PC-9 (cell line): ENCODE results near the gene ADGRG4. TPM values are rescaled to one million over a fixed set of nuclear protein-coding genes. Genes with fewer than 3 reads are reported as not detected.

ENCODE experiments used
- BruUV-seq: library from RNA; stranded (reverse); fragments of 400-500 nt; replicated peaks from 2 replicates; lab custom pipeline; 2021; lab: Mats Ljungman, UMichigan
- CTCF ChIA-PET: fragments of 300-600 bp; sonication (Branson Sonifier 250); formaldehyde crosslinking; loops from one replicate; lab custom pipeline; 2022; ENCODE audit warnings: antibody characterized with exemption; lab: Charles Lee
- POLR2A ChIA-PET: fragments of 300-600 bp; sonication (Branson Sonifier 250); formaldehyde crosslinking; loops from one replicate; lab custom pipeline; 2022; ENCODE audit warnings: antibody characterized with exemption; ENCODE audit not compliant: unreplicated experiment; lab: Charles Lee
- DNase-seq, 2 experiments: peaks; one replicate each; pipeline versions ENCODE4 v3.0.0 to v3.0.0-alpha.2; 2015 to 2022; ENCODE audit warnings: mixed read lengths in 1 of 2
- H2AFZ ChIP-seq: fragments of 200-600 bp; sonication (generic); 2 replicates; pipeline ENCODE4 v1.8.1; 2017; ENCODE audit warnings: antibody characterized with exemption
- H3F3A ChIP-seq: fragments of 200-600 bp; sonication (generic); 2 replicates; pipeline ENCODE4 v1.8.1; 2017; ENCODE audit warnings: antibody characterized with exemption, mild to moderate bottlenecking, low read depth; ENCODE audit not compliant: insufficient read depth
- H3K27ac ChIP-seq: fragments of 200-600 bp; sonication (generic); 2 replicates; pipeline ENCODE4 v1.6.1; 2016; ENCODE audit warnings: mixed run types
- H3K27me3 ChIP-seq: fragments of 200-600 bp; sonication (generic); 2 replicates; pipeline ENCODE4 v1.6.1; 2016; ENCODE audit warnings: low read depth, mixed run types; ENCODE audit not compliant: insufficient read depth
- H3K36me3 ChIP-seq: fragments of 200-600 bp; sonication (generic); 2 replicates; pipeline ENCODE4 v1.6.1; 2016; ENCODE audit warnings: low read depth, mixed run types
- H3K4me1 ChIP-seq: fragments of 200-600 bp; sonication (generic); replicated peaks from 2 replicates; pipeline ENCODE4 v1.6.1; 2016; ENCODE audit warnings: mixed run types; ENCODE audit not compliant: insufficient read depth
- H3K4me2 ChIP-seq: fragments of 200-600 bp; sonication (generic); 2 replicates; pipeline ENCODE4 v1.6.1; 2017; ENCODE audit warnings: mixed run types
- H3K4me3 ChIP-seq: fragments of 200-600 bp; sonication (generic); 2 replicates; pipeline ENCODE4 v1.6.1; 2016; ENCODE audit warnings: mixed run types
- H3K79me2 ChIP-seq: fragments of 200-600 bp; sonication (generic); 2 replicates; pipeline ENCODE4 v1.6.1; 2017; ENCODE audit warnings: low read depth, mixed run types
- H3K9me2 ChIP-seq: fragments of 200-600 bp; sonication (generic); 2 replicates; pipeline ENCODE4 v1.8.1; 2017; ENCODE audit warnings: mild to moderate bottlenecking; ENCODE audit not compliant: insufficient read depth
- H3K9me3 ChIP-seq: fragments of 200-600 bp; sonication (generic); 2 replicates; pipeline ENCODE4 v1.8.1; 2016; ENCODE audit warnings: low read depth; ENCODE audit not compliant: insufficient read depth
- H4K20me1 ChIP-seq: fragments of 200-600 bp; sonication (generic); 2 replicates; pipeline ENCODE4 v1.8.1; 2017; ENCODE audit not compliant: insufficient read depth
- CTCF ChIP-seq: fragments of 200-600 bp; sonication (generic); conservative IDR thresholded peaks from 2 replicates; pipeline ENCODE4 v1.6.1; 2017; ENCODE audit warnings: mixed run types, antibody characterized with exemption, mild to moderate bottlenecking, moderate library complexity
- EZH2 ChIP-seq: fragments of 200-600 bp; sonication (generic); IDR thresholded peaks from 2 replicates; pipeline ENCODE4 v1.8.0; 2017; ENCODE audit warnings: antibody characterized with exemption, low read depth
- intact Hi-C: fragments of 100-400 bp; cut with micrococcal nuclease; formaldehyde crosslinking; loops from one replicate; pipeline ENCODE4 v1.10.0; 2022; ENCODE audit not compliant: unreplicated experiment
- total RNA-seq: library from RNA; stranded (reverse); gene quantifications from 2 replicates; pipeline ENCODE4 v1.2.3, GENCODE V29; 2021

The ADGRG4 gene
- total RNA-seq, 1 experiment from 2014 or later: not detected

GRCh38 chrX:136339702-136340101 lies 38.9 kb downstream of the ADGRG4 start:
- ChIA-PET POLR2A (no interaction called here), CTCF (no interaction called here)
- no peak overlapping the region for H2AFZ ChIP-seq
- intact Hi-C loops: no loop called here
- no peak overlapping the region for H3K27ac ChIP-seq
- H3K9me3 ChIP-seq: peaks cover 15% of the 10 kb centered on the region
- H4K20me1 ChIP-seq: no peaks in the 10 kb centered on the region
- H3K4me2 ChIP-seq: no peak overlapping the region
- peaks cover 12% of the 10 kb centered on the region for H3K4me1 ChIP-seq
- no peaks in the 10 kb centered on the region for H3K27me3 ChIP-seq
- BruUV-seq: no TSS peak
- no peaks in the 10 kb centered on the region; the same call in 1 of the 2 replicates for H3K9me2 ChIP-seq
- no peaks in the 10 kb centered on the region for H3K79me2 ChIP-seq
- H3F3A ChIP-seq: peaks cover 8% of the 10 kb centered on the region
- no peak overlapping the region for H3K4me3 ChIP-seq
- no peak for DNase-seq
- TF ChIP-seq EZH2: no peak
- no peak for TF ChIP-seq CTCF
- H3K36me3 ChIP-seq: no peaks in the 10 kb centered on the region

GRCh38 chrX:136344320-136344719 lies 43.6 kb downstream of the ADGRG4 start:
- BruUV-seq: no TSS peak
- Histone ChIP-seq H3K27me3 (no peaks in the 10 kb centered on the region), H2AFZ (no peak overlapping the region), H3F3A (peaks cover 9% of the 10 kb centered on the region), H3K4me3 (no peak overlapping the region), H3K27ac (peak overlapping the region; percentile 25), H3K4me2 (no peak overlapping the region), H3K36me3 (no peaks in the 10 kb centered on the region), H3K4me1 (peaks cover 21% of the 10 kb centered on the region), H3K79me2 (no peaks in the 10 kb centered on the region), H3K9me3 (peaks cover 11% of the 10 kb centered on the region), H4K20me1 (no peaks in the 10 kb centered on the region), H3K9me2 (no peaks in the 10 kb centered on the region)
- CTCF ChIA-PET: no interaction called here
- intact Hi-C loops: no loop called here
- no peak for TF ChIP-seq EZH2
- peak in 1 of 2 experiments; percentile 78 for DNase-seq
- POLR2A ChIA-PET: interaction anchor here (0.6 kb wide), 1 partner anchor 62 kb away, joined by 20 read pairs; no protein-coding TSS in a partner anchor

- no peaks in the 10 kb centered on the region for H3K36me3 ChIP-seq
- H3K4me1 ChIP-seq: peaks cover 22% of the 10 kb centered on the region
- TF ChIP-seq CTCF (no peak), EZH2 (no peak)
- intact Hi-C loops: no loop called here
- H3K27ac ChIP-seq: no peak overlapping the region
- peaks cover 6% of the 10 kb centered on the region for H3K9me3 ChIP-seq
- no peak overlapping the region for H3K4me2 ChIP-seq
- POLR2A ChIA-PET: interaction anchor here (0.8 kb wide), 1 partner anchor 218 kb away, joined by 12 read pairs; no protein-coding TSS in a partner anchor
- H3K79me2 ChIP-seq: no peaks in the 10 kb centered on the region
- H2AFZ ChIP-seq: no peak overlapping the region
- peaks cover 9% of the 10 kb centered on the region for H3F3A ChIP-seq
- no peaks in the 10 kb centered on the region for H3K27me3 ChIP-seq
- H3K4me3 ChIP-seq: no peak overlapping the region
- CTCF ChIA-PET: no interaction called here
- no peak for DNase-seq
- no peaks in the 10 kb centered on the region for H4K20me1 ChIP-seq
- H3K9me2 ChIP-seq: no peaks in the 10 kb centered on the region
- no TSS peak for BruUV-seq
Measured at GRCh38 chrX:136346506-136346905, 45.7 kb downstream of the ADGRG4 start.

GRCh38 chrX:136347706-136348105 lies 46.9 kb downstream of the ADGRG4 start:
- no TSS peak for BruUV-seq
- ChIA-PET POLR2A (no interaction called here), CTCF (no interaction called here)
- TF ChIP-seq EZH2 (no peak), CTCF (no peak)
- no peak overlapping the region for H3K27ac ChIP-seq
- no peaks in the 10 kb centered on the region for H3K79me2 ChIP-seq
- intact Hi-C loops: no loop called here
- peaks cover 34% of the 10 kb centered on the region for H3K4me1 ChIP-seq
- H3K9me2 ChIP-seq: no peaks in the 10 kb centered on the region
- H2AFZ ChIP-seq: no peak overlapping the region
- H4K20me1 ChIP-seq: no peaks in the 10 kb centered on the region
- H3K27me3 ChIP-seq: no peaks in the 10 kb centered on the region
- H3K36me3 ChIP-seq: no peaks in the 10 kb centered on the region
- DNase-seq: no peak
- no peak overlapping the region for H3K4me2 ChIP-seq
- H3F3A ChIP-seq: peaks cover 12% of the 10 kb centered on the region
- no peak overlapping the region for H3K4me3 ChIP-seq
- H3K9me3 ChIP-seq: peaks cover 9% of the 10 kb centered on the region
